ENCODE results near the gene MPZL2. TPM values are rescaled to one million over a fixed set of nuclear protein-coding genes. Genes with fewer than 3 reads are reported as not detected.

MPZL2 gene
- total and polyA plus RNA-seq, 2 of the 13 experiments (the other 11 are each of a cell fraction or from before 2014, with no cell fraction given), result 27.9 to 53.7 TPM

DNA sequence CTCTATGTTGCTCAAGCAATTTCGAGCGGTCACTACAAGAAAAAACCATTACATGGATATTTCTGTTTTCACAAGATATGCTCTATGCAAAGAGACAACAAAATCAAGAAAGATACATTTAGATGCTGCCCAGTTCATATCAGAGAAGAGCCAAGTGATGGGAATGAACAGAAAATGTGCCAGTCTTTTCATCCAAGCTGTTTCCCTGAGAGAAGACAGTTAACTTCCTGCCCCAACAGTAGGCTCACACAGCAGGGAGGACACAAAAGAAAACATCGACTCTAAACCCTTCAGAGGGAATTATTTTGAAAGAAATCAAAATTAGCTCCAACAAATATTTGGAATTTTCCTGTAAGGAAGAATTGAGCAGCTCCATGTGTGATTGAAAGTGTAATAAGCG, 50.9 kb downstream of the MPZL2 start:
- CTCF ChIA-PET (ENCODE audit: low intra/inter-chr PET ratio, low total read pairs), result no interaction called here
- TF ChIP-seq, protein P1, sequence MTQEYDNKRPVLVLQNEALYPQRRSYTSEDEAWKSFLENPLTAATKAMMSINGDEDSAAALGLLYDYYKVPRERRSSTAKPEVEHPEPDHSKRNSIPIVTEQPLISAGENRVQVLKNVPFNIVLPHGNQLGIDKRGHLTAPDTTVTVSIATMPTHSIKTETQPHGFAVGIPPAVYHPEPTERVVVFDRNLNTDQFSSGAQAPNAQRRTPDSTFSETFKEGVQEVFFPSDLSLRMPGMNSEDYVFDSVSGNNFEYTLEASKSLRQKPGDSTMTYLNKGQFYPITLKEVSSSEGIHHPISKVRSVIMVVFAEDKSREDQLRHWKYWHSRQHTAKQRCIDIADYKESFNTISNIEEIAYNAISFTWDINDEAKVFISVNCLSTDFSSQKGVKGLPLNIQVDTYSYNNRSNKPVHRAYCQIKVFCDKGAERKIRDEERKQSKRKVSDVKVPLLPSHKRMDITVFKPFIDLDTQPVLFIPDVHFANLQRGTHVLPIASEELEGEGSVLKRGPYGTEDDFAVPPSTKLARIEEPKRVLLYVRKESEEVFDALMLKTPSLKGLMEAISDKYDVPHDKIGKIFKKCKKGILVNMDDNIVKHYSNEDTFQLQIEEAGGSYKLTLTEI (CRISPR knock-in tag; conservative IDR thresholded peaks at IDR 0.05), result no peak
- TF ChIP-seq ZNF569 (CRISPR knock-in tag; IDR thresholded peaks at IDR 0.05; ENCODE audit: borderline replicate concordance) (no peak), HOXA3 (CRISPR knock-in tag; IDR thresholded peaks at IDR 0.05) (no peak), ZNF33A (CRISPR knock-in tag; IDR thresholded peaks at IDR 0.05; ENCODE audit: borderline replicate concordance) (no peak), ATF7-NPFF (CRISPR knock-in tag; IDR thresholded peaks at IDR 0.05; ENCODE audit: low read depth) (no peak), SMAD9 (CRISPR knock-in tag; IDR thresholded peaks at IDR 0.05) (no peak), ZNF737 (CRISPR knock-in tag; IDR thresholded peaks at IDR 0.05; ENCODE audit: borderline replicate concordance) (no peak), KDM2A (CRISPR knock-in tag; IDR thresholded peaks at IDR 0.05; ENCODE audit: borderline replicate concordance, low read depth) (no peak), SIN3A (IDR thresholded peaks at IDR 0.05; ENCODE audit: borderline replicate concordance, low read depth, low read length) (no peak), TEAD3 (CRISPR knock-in tag; optimal IDR thresholded peaks at IDR 0.05; ENCODE audit: borderline replicate concordance) (no peak), CAMTA2 (CRISPR knock-in tag; IDR thresholded peaks at IDR 0.05; ENCODE audit: borderline replicate concordance) (no peak), NRL (CRISPR knock-in tag; IDR thresholded peaks at IDR 0.05; ENCODE audit: borderline replicate concordance) (no peak), MAF1 (CRISPR knock-in tag; IDR thresholded peaks at IDR 0.05; ENCODE audit: borderline replicate concordance) (no peak), ZNF484 (CRISPR knock-in tag; IDR thresholded peaks at IDR 0.05; ENCODE audit: borderline replicate concordance, low read depth) (no peak)
- TF ChIP-seq, protein P2, sequence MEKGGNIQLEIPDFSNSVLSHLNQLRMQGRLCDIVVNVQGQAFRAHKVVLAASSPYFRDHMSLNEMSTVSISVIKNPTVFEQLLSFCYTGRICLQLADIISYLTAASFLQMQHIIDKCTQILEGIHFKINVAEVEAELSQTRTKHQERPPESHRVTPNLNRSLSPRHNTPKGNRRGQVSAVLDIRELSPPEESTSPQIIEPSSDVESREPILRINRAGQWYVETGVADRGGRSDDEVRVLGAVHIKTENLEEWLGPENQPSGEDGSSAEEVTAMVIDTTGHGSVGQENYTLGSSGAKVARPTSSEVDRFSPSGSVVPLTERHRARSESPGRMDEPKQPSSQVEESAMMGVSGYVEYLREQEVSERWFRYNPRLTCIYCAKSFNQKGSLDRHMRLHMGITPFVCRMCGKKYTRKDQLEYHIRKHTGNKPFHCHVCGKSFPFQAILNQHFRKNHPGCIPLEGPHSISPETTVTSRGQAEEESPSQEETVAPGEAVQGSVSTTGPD (CRISPR knock-in tag; IDR thresholded peaks at IDR 0.05), result no peak
- TF ChIP-seq, protein P3, sequence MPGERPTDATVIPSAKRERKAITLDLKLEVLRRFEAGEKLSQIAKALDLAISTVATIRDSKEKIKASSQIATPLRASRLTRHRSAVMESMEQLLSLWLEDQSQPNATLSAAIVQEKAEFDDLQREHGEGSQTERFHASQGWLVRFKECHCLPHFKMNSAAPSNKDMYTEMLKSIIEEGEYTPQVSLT (CRISPR knock-in tag; IDR thresholded peaks at IDR 0.05; ENCODE audit: borderline replicate concordance, low read depth), result no peak
- TF ChIP-seq, protein P4, sequence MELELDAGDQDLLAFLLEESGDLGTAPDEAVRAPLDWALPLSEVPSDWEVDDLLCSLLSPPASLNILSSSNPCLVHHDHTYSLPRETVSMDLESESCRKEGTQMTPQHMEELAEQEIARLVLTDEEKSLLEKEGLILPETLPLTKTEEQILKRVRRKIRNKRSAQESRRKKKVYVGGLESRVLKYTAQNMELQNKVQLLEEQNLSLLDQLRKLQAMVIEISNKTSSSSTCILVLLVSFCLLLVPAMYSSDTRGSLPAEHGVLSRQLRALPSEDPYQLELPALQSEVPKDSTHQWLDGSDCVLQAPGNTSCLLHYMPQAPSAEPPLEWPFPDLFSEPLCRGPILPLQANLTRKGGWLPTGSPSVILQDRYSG (CRISPR knock-in tag; IDR thresholded peaks at IDR 0.05), result no peak

More for the DNA sequence above, 50.9 kb downstream of the MPZL2 start:
- intact Hi-C loops (cut with micrococcal nuclease; ENCODE audit: unreplicated experiment) (no loop called here), in situ Hi-C loops (cut with HindIII; ENCODE audit: extremely low pct_ligation_motif_present, low pct_unique_long_range_greater_than_20kb) (no loop called here)
- no TSS peak for BruUV-seq (replicated peaks)
- peak overlapping the region; percentile 95 for H3K27ac ChIP-seq (ENCODE audit: extremely low read length, insufficient read depth, low read length)
- WGBS (ENCODE audit: low lambda C conversion rate), result 83% methylated on average over 4 of the region's 4 CpGs
- H3K4me3 ChIP-seq (replicated peaks in 1 of 3; ENCODE audit: insufficient read depth in 1 of 3, low read depth in 2 of 3, low read length in 3 of 3), result no peak overlapping the region
- no peak overlapping the region for H2AFZ ChIP-seq (ENCODE audit: low read length)
- H3K27me3 ChIP-seq (ENCODE audit: control insufficient read depth in 1 of 2, insufficient read depth in 2 of 2, low read length in 2 of 2), result no peaks in the 10 kb centered on the region
- DNase-seq (ENCODE audit: low spot score) (no peak), ATAC-seq (no peak), FAIRE-seq (no peak)
- POLR2A ChIA-PET, result interaction anchor here (1.1 to 4.1 kb wide), 5 partner anchors 11 to 51 kb away, joined by 3 to 49 read pairs (median 19); partner anchors contain the start of genes MPZL2 and MPZL3
- H3K4me1 ChIP-seq (ENCODE audit: insufficient read depth, low read length), result peaks cover 69% of the 10 kb centered on the region
- peak overlapping the region; percentile 45 for H3K4me2 ChIP-seq (ENCODE audit: low read depth, low read length)
- H3K9me3 ChIP-seq (ENCODE audit: low read length), result no peaks in the 10 kb centered on the region
- no peaks in the 10 kb centered on the region for H4K20me1 ChIP-seq (ENCODE audit: insufficient read depth, low read length)
- peak overlapping the region; percentile 59 for H3K9ac ChIP-seq (ENCODE audit: insufficient read depth, low read depth, low read length)
- H3K79me2 ChIP-seq (ENCODE audit: insufficient read depth, low read length), result no peaks in the 10 kb centered on the region
- no peaks in the 10 kb centered on the region for H3K36me3 ChIP-seq (replicated peaks in 1 of 2; ENCODE audit: control insufficient read depth in 1 of 2, insufficient read depth in 2 of 2, low read length in 2 of 2)
